Thyroid gland (tissue), 4 donors: ENCODE results near the gene KCNQ1OT1. TPM values are rescaled to one million over a fixed set of nuclear protein-coding genes. Genes with fewer than 3 reads are reported as not detected.
"Not testable (repeated sequence)": the region's sequence is repeated elsewhere in the genome, so short reads cannot be mapped to it uniquely, and the experiment has no call there.

ENCODE experiments used
- DNase-seq, 2 donors: peaks; one replicate each; pipeline ENCODE4 v3.0.0-alpha.2; 2019
- H3K27ac ChIP-seq, 3 donors: fragments of 200-600 bp; sonication (generic); 1 replicate in 2 of 3; 2 replicates in 1 of 3; pipeline ENCODE4 v1.5.1; 2016 to 2019; ENCODE audit warnings: mild to moderate bottlenecking in 1 of 3, moderate library complexity in 1 of 3
- H3K27me3 ChIP-seq: fragments of 200-600 bp; sonication (generic); one replicate; pipeline ENCODE4 v1.5.1; 2019
- H3K36me3 ChIP-seq, 2 donors: fragments of 200-600 bp; sonication (generic); one replicate each; pipeline ENCODE4 v1.5.1; 2016 to 2019
- H3K4me1 ChIP-seq, 2 donors: fragments of 200-600 bp; sonication (generic); one replicate each; pipeline ENCODE4 v1.5.1; 2017 to 2019
- H3K4me3 ChIP-seq, 3 donors: fragments of 200-600 bp; sonication (generic); replicated peaks in 1 of 3; 1 replicate in 2 of 3; 2 replicates in 1 of 3; pipeline ENCODE4 v1.5.1; 2016; ENCODE audit warnings: mild to moderate bottlenecking in 1 of 3
- H3K9me3 ChIP-seq: fragments of 200-600 bp; sonication (generic); one replicate; pipeline ENCODE4 v1.5.1; 2017
- CTCF ChIP-seq, 6 experiments: fragments of 200-600 bp in 3 of 6; fragments of 450-650 bp in 3 of 6; sonication (generic) in 3 of 6; IDR thresholded peaks; one replicate each; pipeline ENCODE4 v1.5.1; 2016 to 2019; ENCODE audit warnings: antibody characterized with exemption in 6 of 6, mild to moderate bottlenecking in 2 of 6, inconsistent platforms in 1 of 6, moderate library complexity in 1 of 6
- POLR2A ChIP-seq, 2 donors: fragments of 450-650 bp; IDR thresholded peaks; one replicate each; pipeline ENCODE4 v1.6.1; 2017; ENCODE audit warnings: antibody characterized with exemption in 2 of 2, mild to moderate bottlenecking in 2 of 2, moderate library complexity in 1 of 2
- WGBS, 2 donors: methylation state at CpG; one replicate each; pipeline ENCODE4 v1.1.5; 2017; 5-methylcytosine and 5-hydroxymethylcytosine counted together
- intact Hi-C: fragments of 100-400 bp; cut with DNase I; formaldehyde crosslinking; loops from one replicate; pipeline ENCODE4 v1.15.1; 2023
- total RNA-seq, 4 donors: library from RNA; depleted of rRNA; stranded (reverse); fragments of >200 nt; gene quantifications; one replicate each; pipeline ENCODE4 v1.2.3, GENCODE V29; 2016

The KCNQ1OT1 gene
- total RNA-seq, 4 donors from 2014 or later: 2.0 to 4.1 (median 3.2) TPM

- TF ChIP-seq POLR2A (IDR thresholded peaks at IDR 0.05) (no peak), CTCF (IDR thresholded peaks at IDR 0.05) (no peak)
- no peak for DNase-seq
- Histone ChIP-seq H3K4me1 (no peaks in the 10 kb centered on the region), H3K9me3 (no peaks in the 10 kb centered on the region), H3K27me3 (no peaks in the 10 kb centered on the region), H3K4me3 (no peak overlapping the region), H3K36me3 (no peaks in the 10 kb centered on the region), H3K27ac (no peak overlapping the region)
- WGBS, 2 donors: 86 to 100% methylated on average over 1 of the region's 1 CpG
- intact Hi-C loops: no loop called here
Observed at GRCh38 chr11:2647167-2647566, 52.6 kb downstream of the KCNQ1OT1 start.

- no peaks in the 10 kb centered on the region for H3K9me3 ChIP-seq
- TF ChIP-seq POLR2A (IDR thresholded peaks at IDR 0.05) (no peak), CTCF (IDR thresholded peaks at IDR 0.05) (no peak)
- H3K36me3 ChIP-seq: no peaks in the 10 kb centered on the region
- intact Hi-C loops: no loop called here
- H3K4me3 ChIP-seq: no peak overlapping the region
- no peaks in the 10 kb centered on the region for H3K27me3 ChIP-seq
- no peaks in the 10 kb centered on the region for H3K4me1 ChIP-seq
- DNase-seq: no peak
- WGBS, 2 donors: 85 to 95% methylated on average over 1 of the region's 1 CpG
- no peak overlapping the region for H3K27ac ChIP-seq
Observed at GRCh38 chr11:2645779-2646118, 54.0 kb downstream of the KCNQ1OT1 start.

GRCh38 chr11:2644844-2645778, 54.7 kb downstream of the KCNQ1OT1 start:
- DNase-seq: no peak
- no peaks in the 10 kb centered on the region for H3K9me3 ChIP-seq
- H3K27me3 ChIP-seq: no peaks in the 10 kb centered on the region
- no peak overlapping the region for H3K4me3 ChIP-seq
- H3K36me3 ChIP-seq: no peaks in the 10 kb centered on the region
- 100% methylated on average over 2 to 3 of the region's 4 CpGs for WGBS, 2 donors
- TF ChIP-seq POLR2A (IDR thresholded peaks at IDR 0.05) (no peak), CTCF (IDR thresholded peaks at IDR 0.05) (no peak)
- no peaks in the 10 kb centered on the region for H3K4me1 ChIP-seq
- intact Hi-C loops: no loop called here
- no peak overlapping the region for H3K27ac ChIP-seq

- H3K4me1 ChIP-seq: no peaks in the 10 kb centered on the region
- no peak overlapping the region for H3K4me3 ChIP-seq
- 89 to 94% methylated on average over 3 of the region's 3 CpGs for WGBS, 2 donors
- DNase-seq: no peak
- TF ChIP-seq CTCF (IDR thresholded peaks at IDR 0.05): no peak
- no peak for TF ChIP-seq POLR2A (IDR thresholded peaks at IDR 0.05)
- H3K27ac ChIP-seq: no peak overlapping the region
- no peaks in the 10 kb centered on the region for H3K9me3 ChIP-seq
- H3K27me3 ChIP-seq: no peaks in the 10 kb centered on the region
- no peaks in the 10 kb centered on the region for H3K36me3 ChIP-seq
- intact Hi-C loops: no loop called here
Observed at GRCh38 chr11:2643746-2644145, 56.0 kb downstream of the KCNQ1OT1 start.

GRCh38 chr11:2641623-2642022, 58.2 kb downstream of the KCNQ1OT1 start:
- Histone ChIP-seq H3K4me3 (no peak overlapping the region), H3K9me3 (no peaks in the 10 kb centered on the region), H3K27ac (no peak overlapping the region), H3K27me3 (no peaks in the 10 kb centered on the region), H3K36me3 (no peaks in the 10 kb centered on the region), H3K4me1 (no peaks in the 10 kb centered on the region)
- intact Hi-C loops: no loop called here
- TF ChIP-seq POLR2A (IDR thresholded peaks at IDR 0.05) (no peak), CTCF (IDR thresholded peaks at IDR 0.05) (no peak)
- DNase-seq: no peak
- 89 to 93% methylated on average over 1 of the region's 1 CpG for WGBS, 2 donors

GRCh38 chr11:2639763-2640162, 60.0 kb downstream of the KCNQ1OT1 start:
- H3K36me3 ChIP-seq, H3K27me3 ChIP-seq, H3K9me3 ChIP-seq, H3K4me3 ChIP-seq, DNase-seq, intact Hi-C loops, H3K27ac ChIP-seq, H3K4me1 ChIP-seq: not testable (repeated sequence)
- 98% methylated on average over 13 of the region's 13 CpGs for WGBS, 2 donors
